Mammary epithelial cell (primary cell): ENCODE results near the gene ANKRD39.

Experiments used
- CTCF ChIP-seq, 2 donors: IDR thresholded peaks in 1 of 2; conservative IDR thresholded peaks in 1 of 2; 2 replicates each; pipeline ENCODE4 v1.5.1; 2011 to 2012; ENCODE audit warnings: inconsistent platforms in 2 of 2, low read length in 2 of 2, mild to moderate bottlenecking in 2 of 2, control low read depth in 1 of 2, low read depth in 1 of 2; ENCODE audit not compliant: insufficient read depth in 1 of 2; ENCODE audit errors: extremely low read depth in 1 of 2
- EZH2 ChIP-seq: IDR thresholded peaks from 2 replicates; pipeline ENCODE4 v1.6.1; 2012; ENCODE audit warnings: low read length, inconsistent platforms, borderline replicate concordance

GRCh38 chr2:96852667-96853066, 5.1 kb downstream of the ANKRD39 start:
- no peak for TF ChIP-seq CTCF (conservative IDR thresholded peaks at IDR 0.05 in 1 of 2, IDR thresholded peaks at IDR 0.05 in 1 of 2; ENCODE audit: extremely low read depth in 1 of 2, insufficient read depth in 1 of 2, low read depth in 1 of 2, low read length in 2 of 2)
- TF ChIP-seq EZH2: no peak
